ENCODE measurements around the gene SH3BGRL2. TPM values are rescaled to one million over a fixed set of nuclear protein-coding genes. Genes with fewer than 3 reads are reported as not detected.
"Not testable (repeated sequence)": the region's sequence is repeated elsewhere in the genome, so short reads cannot be mapped to it uniquely, and the experiment has no call there.

SH3BGRL2 gene
- total and polyA plus RNA-seq, 2 of the 4 experiments (the other 2 are of a cell fraction): 2.4 to 5.6 TPM

GRCh38 chr6:79742030-79742429, 110.9 kb downstream of the SH3BGRL2 start:
- Histone ChIP-seq H2BK20ac (ENCODE audit: low read depth, low read length) (no peak overlapping the region), H3K4ac (ENCODE audit: low read depth, low read length) (no peak overlapping the region), H3K4me3 (ENCODE audit: insufficient read depth, low read depth, low read length) (no peak overlapping the region), H2BK5ac (ENCODE audit: low read depth, low read length, poor library complexity, severe bottlenecking) (no peak overlapping the region), H3K23ac (ENCODE audit: low read depth, low read length) (no peak overlapping the region), H3K27ac (ENCODE audit: insufficient read depth, low read length) (no peak overlapping the region), H3K4me2 (ENCODE audit: low read depth, low read length) (no peak overlapping the region), H4K5ac (ENCODE audit: low read depth, low read length) (no peak overlapping the region), H4K8ac (ENCODE audit: low read depth in 2 of 2, low read length in 2 of 2) (no peak overlapping the region), H3K9me1 (ENCODE audit: insufficient read depth, low read length) (no peaks in the 10 kb centered on the region), H3K27me3 (ENCODE audit: control insufficient read depth, insufficient read depth, low read length) (no peaks in the 10 kb centered on the region), H2BK120ac (ENCODE audit: low read depth, low read length) (no peak overlapping the region), H2AK5ac (ENCODE audit: low read depth, low read length) (no peak overlapping the region), H2AK9ac (replicated peaks; ENCODE audit: low read depth, low read length, poor library complexity) (no peak overlapping the region), H3K79me1 (ENCODE audit: low read depth in 1 of 2, low read length in 2 of 2) (no peaks in the 10 kb centered on the region), H3K4me1 (ENCODE audit: control insufficient read depth, insufficient read depth, low read length) (no peaks in the 10 kb centered on the region), H3K36me3 (ENCODE audit: control insufficient read depth, insufficient read depth, low read length) (no peaks in the 10 kb centered on the region), H3K9me3 (ENCODE audit: control insufficient read depth, insufficient read depth, low read length) (no peaks in the 10 kb centered on the region), H3K56ac (ENCODE audit: extremely low read depth, insufficient read depth, low read length) (no peak overlapping the region), H4K91ac (ENCODE audit: insufficient read depth, low read depth, low read length) (no peak overlapping the region), H3K18ac (ENCODE audit: low read depth, low read length) (no peak overlapping the region), H4K20me1 (ENCODE audit: insufficient read depth, low read length) (no peaks in the 10 kb centered on the region), H2AFZ (replicated peaks; ENCODE audit: low read length, poor library complexity) (no peak overlapping the region), H2BK15ac (ENCODE audit: low read depth, low read length) (no peak overlapping the region), H3K14ac (replicated peaks; ENCODE audit: low read depth, low read length) (no peak overlapping the region), H3K9ac (ENCODE audit: low read depth, low read length) (no peak overlapping the region)
- intact Hi-C loops (cut with micrococcal nuclease): no loop called here
- no peak for DNase-seq
- CTCF ChIA-PET: no interaction called here
- WGBS, 2 experiments (ENCODE audit: extremely low coverage in 2 of 2, insufficient read length in 1 of 2): no CpG with 5 or more reads among the region's 2 CpGs
- ATAC-seq (ENCODE audit: low read depth): no peak
- dilution Hi-C loops (cut with HindIII; ENCODE audit: low sequenced_read_pairs, unreplicated experiment): no loop called here
- POLR2A ChIA-PET (ENCODE audit: unreplicated experiment): no interaction called here
- in situ Hi-C loops (cut with MboI; ENCODE audit: low sequenced_read_pairs): no loop called here
- no peak for TF ChIP-seq MAZ (IDR thresholded peaks at IDR 0.05; ENCODE audit: borderline replicate concordance, low read depth, low read length)
- no peak for TF ChIP-seq CEBPB (IDR thresholded peaks at IDR 0.05; ENCODE audit: low read depth, low read length)
- TF ChIP-seq RFX5 (IDR thresholded peaks at IDR 0.05; ENCODE audit: low read depth, low read length): no peak
- TF ChIP-seq MAFK (IDR thresholded peaks at IDR 0.05; ENCODE audit: low read depth, low read length): no peak
- no peak for TF ChIP-seq CHD1 (IDR thresholded peaks at IDR 0.05; ENCODE audit: low read depth, low read length)
- TF ChIP-seq RAD21 (IDR thresholded peaks at IDR 0.05; ENCODE audit: low read length): no peak
- TF ChIP-seq USF2 (IDR thresholded peaks at IDR 0.05; ENCODE audit: low read depth, low read length): no peak
- no TSS peak for BruUV-seq (replicated peaks)

GRCh38 chr6:79745282-79745681, 114.2 kb downstream of the SH3BGRL2 start:
- in situ Hi-C loops (cut with MboI; ENCODE audit: low sequenced_read_pairs); H3K23ac ChIP-seq (ENCODE audit: low read depth, low read length); H3K4me1 ChIP-seq (ENCODE audit: control insufficient read depth, insufficient read depth, low read length); H2BK120ac ChIP-seq (ENCODE audit: low read depth, low read length); DNase-seq; H3K27ac ChIP-seq (ENCODE audit: insufficient read depth, low read length); H3K9ac ChIP-seq (ENCODE audit: low read depth, low read length); H3K56ac ChIP-seq (ENCODE audit: extremely low read depth, insufficient read depth, low read length); H3K14ac ChIP-seq (replicated peaks; ENCODE audit: low read depth, low read length); dilution Hi-C loops (cut with HindIII; ENCODE audit: low sequenced_read_pairs, unreplicated experiment); H4K20me1 ChIP-seq (ENCODE audit: insufficient read depth, low read length); H2AFZ ChIP-seq (replicated peaks; ENCODE audit: low read length, poor library complexity); H2BK20ac ChIP-seq (ENCODE audit: low read depth, low read length); POLR2A ChIA-PET (ENCODE audit: unreplicated experiment); H4K8ac ChIP-seq (ENCODE audit: low read depth in 2 of 2, low read length in 2 of 2); H2AK5ac ChIP-seq (ENCODE audit: low read depth, low read length); H2BK5ac ChIP-seq (ENCODE audit: low read depth, low read length, poor library complexity, severe bottlenecking); H4K5ac ChIP-seq (ENCODE audit: low read depth, low read length); H2BK15ac ChIP-seq (ENCODE audit: low read depth, low read length); H3K9me3 ChIP-seq (ENCODE audit: control insufficient read depth, insufficient read depth, low read length); BruUV-seq (replicated peaks); H3K36me3 ChIP-seq (ENCODE audit: control insufficient read depth, insufficient read depth, low read length); H2AK9ac ChIP-seq (replicated peaks; ENCODE audit: low read depth, low read length, poor library complexity); H3K4me2 ChIP-seq (ENCODE audit: low read depth, low read length); ATAC-seq (ENCODE audit: low read depth); H3K9me1 ChIP-seq (ENCODE audit: insufficient read depth, low read length); H3K79me1 ChIP-seq (ENCODE audit: low read depth in 1 of 2, low read length in 2 of 2); intact Hi-C loops (cut with micrococcal nuclease); H3K27me3 ChIP-seq (ENCODE audit: control insufficient read depth, insufficient read depth, low read length); H3K18ac ChIP-seq (ENCODE audit: low read depth, low read length); H4K91ac ChIP-seq (ENCODE audit: insufficient read depth, low read depth, low read length); H3K4ac ChIP-seq (ENCODE audit: low read depth, low read length); H3K4me3 ChIP-seq (ENCODE audit: insufficient read depth, low read depth, low read length): not testable (repeated sequence)
- WGBS, 2 experiments (ENCODE audit: extremely low coverage in 2 of 2, insufficient read length in 1 of 2): no CpG with 5 or more reads among the region's 2 CpGs
- CTCF ChIA-PET: interaction anchor here (0.6 kb wide), 2 partner anchors 123 to 1297 kb away, joined by 3 to 5 read pairs; no protein-coding TSS in a partner anchor

All from IMR-90 (cell line).